CD4-positive, alpha-beta memory T cell (primary cell): Measurements from ENCODE around the gene KLF6. TPM values are rescaled to one million over a fixed set of nuclear protein-coding genes. Genes with fewer than 3 reads are reported as not detected.

ENCODE experiments used
- CTCF ChIA-PET: fragments of 350-600 bp; sonication (Branson Sonifier 250); formaldehyde crosslinking; loops from one replicate; lab custom pipeline; 2021; ENCODE audit warnings: inconsistent platforms; ENCODE audit not compliant: partially characterized antibody; lab: Charles Lee
- POLR2A ChIA-PET: fragments of 350-600 bp; sonication (Branson Sonifier 250); formaldehyde crosslinking; loops from one replicate; lab custom pipeline; 2021; ENCODE audit not compliant: partially characterized antibody; lab: Charles Lee
- DNase-seq, 5 donors: peaks; one replicate each; pipeline versions ENCODE4 v3.0.0 to v3.0.0-alpha.2; 2020 to 2022; ENCODE audit warnings: mixed read lengths in 1 of 5
- H3K27ac ChIP-seq: one replicate; pipeline ENCODE4 v1.7.0; 2013; ENCODE audit warnings: low read depth, low read length
- H3K27me3 ChIP-seq: 2 replicates; pipeline ENCODE4 v1.7.0; 2013; ENCODE audit warnings: mild to moderate bottlenecking, low read length, moderate library complexity; ENCODE audit not compliant: insufficient read depth
- H3K36me3 ChIP-seq: 2 replicates; pipeline ENCODE4 v1.7.0; 2013; ENCODE audit warnings: mild to moderate bottlenecking, low read length, moderate library complexity; ENCODE audit not compliant: insufficient read depth
- H3K4me1 ChIP-seq: 2 replicates; pipeline ENCODE4 v1.7.0; 2013; ENCODE audit warnings: mild to moderate bottlenecking, low read length, moderate library complexity; ENCODE audit not compliant: insufficient read depth
- H3K4me3 ChIP-seq, 2 donors: one replicate each; pipeline ENCODE4 v1.7.0; 2013; ENCODE audit warnings: low read length in 2 of 2, mild to moderate bottlenecking in 1 of 2
- H3K9me3 ChIP-seq, 2 donors: one replicate each; pipeline ENCODE4 v1.7.0; 2013; ENCODE audit warnings: low read length in 2 of 2, control low read depth in 1 of 2; ENCODE audit not compliant: control insufficient read depth in 1 of 2
- H3K27ac Mint-ChIP-seq, 7 donors: one replicate each; pipeline ENCODE4 v1.8.0; 2020 to 2021; ENCODE audit warnings: mixed read lengths in 7 of 7, mild to moderate bottlenecking in 6 of 7, inconsistent platforms in 3 of 7, moderate library complexity in 3 of 7
- H3K27me3 Mint-ChIP-seq, 2 donors: one replicate each; pipeline ENCODE4 v1.8.0; 2020 to 2021; ENCODE audit warnings: mixed read lengths in 2 of 2
- H3K36me3 Mint-ChIP-seq, 2 donors: one replicate each; pipeline ENCODE4 v1.8.0; 2020 to 2021; ENCODE audit warnings: mixed read lengths in 2 of 2, inconsistent platforms in 1 of 2, mild to moderate bottlenecking in 1 of 2
- H3K4me1 Mint-ChIP-seq, 4 donors: one replicate each; pipeline ENCODE4 v1.8.0; 2020 to 2021; ENCODE audit warnings: mixed read lengths in 4 of 4, mild to moderate bottlenecking in 1 of 4
- H3K4me3 Mint-ChIP-seq, 8 donors: one replicate each; pipeline ENCODE4 v1.8.0; 2020 to 2021; ENCODE audit warnings: mixed read lengths in 8 of 8, mild to moderate bottlenecking in 7 of 8, moderate library complexity in 6 of 8, inconsistent platforms in 3 of 8
- H3K9me3 Mint-ChIP-seq, 8 donors: one replicate each; pipeline ENCODE4 v1.8.0; 2020 to 2021; ENCODE audit warnings: mixed read lengths in 8 of 8, mild to moderate bottlenecking in 5 of 8, inconsistent platforms in 3 of 8, moderate library complexity in 1 of 8
- intact Hi-C: fragments of 100-400 bp; cut with micrococcal nuclease; formaldehyde crosslinking; loops from one replicate; pipeline ENCODE4 v1.15.1; 2023
- polyA plus RNA-seq, 2 donors: library from polyadenylated mRNA; unstranded; fragments of 300-500 nt; fragmentation: Illumina TruSeq; gene quantifications; one replicate each; pipeline ENCODE4 v1.2.3, GENCODE V29; 2021
- total RNA-seq, 2 experiments: library from RNA; stranded (reverse); gene quantifications; one replicate each; pipeline ENCODE4 v1.2.3, GENCODE V29; 2021

Gene KLF6
- total and polyA plus RNA-seq, 4 experiments from 2014 or later: 291 to 865 (median 562) TPM

DNA sequence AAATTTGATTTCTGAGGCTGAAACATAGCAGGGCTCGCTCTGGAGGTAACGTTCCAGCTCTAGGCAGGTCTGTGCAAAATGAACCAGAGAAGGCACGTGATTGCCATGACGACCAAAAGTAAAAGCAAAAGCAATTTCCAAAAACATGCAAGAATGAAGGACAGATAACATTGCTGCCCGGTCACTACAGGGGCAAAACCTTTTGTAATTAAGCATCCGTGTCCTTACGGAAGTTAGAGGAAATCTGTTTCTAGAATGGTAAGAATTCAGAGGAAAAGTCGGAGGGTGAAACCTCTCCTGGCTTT, 2.9 kb downstream of the KLF6 start:
- H3K4me1 Mint-ChIP-seq: peaks cover 30 to 87% (median 51%) of the 10 kb centered on the region in 4 donors
- H3K27ac Mint-ChIP-seq: peak overlapping the region; percentile 97 to 100 (median 99)
- POLR2A ChIA-PET: interaction anchor here (0.7 to 6.8 kb wide), 43 partner anchors 7 to 875 kb away, joined by 3 to 1468 read pairs (median 50); no protein-coding TSS in a partner anchor
- Histone ChIP-seq H3K4me1 (peaks cover 54% of the 10 kb centered on the region), H3K27ac (peak overlapping the region; percentile 97), H3K9me3 (no peaks in the 10 kb centered on the region), H3K27me3 (no peaks in the 10 kb centered on the region), H3K4me3 (peak overlapping the region; percentile 86 to 95), H3K36me3 (peaks cover 44% of the 10 kb centered on the region)
- H3K4me3 Mint-ChIP-seq: peak overlapping the region; percentile 93 to 99 (median 98)
- H3K9me3 Mint-ChIP-seq: peaks cover 0 to 39% (median 3%) of the 10 kb centered on the region in 8 donors
- DNase-seq: peak in 4 of 5 donors; percentile 77 to 83 (median 82)
- H3K27me3 Mint-ChIP-seq: peaks cover 0 to 2% of the 10 kb centered on the region in 2 donors
- H3K36me3 Mint-ChIP-seq: peaks cover 68 to 83% of the 10 kb centered on the region in 2 donors
- CTCF ChIA-PET: interaction anchor here (0.7 to 5.5 kb wide), 18 partner anchors 18 to 875 kb away, joined by 3 to 39 read pairs (median 4); no protein-coding TSS in a partner anchor
- intact Hi-C loops: loop anchor here (1.0 to 10.0 kb wide), 7 partner anchors 70 to 545 kb away; no protein-coding TSS in a partner anchor

DNA sequence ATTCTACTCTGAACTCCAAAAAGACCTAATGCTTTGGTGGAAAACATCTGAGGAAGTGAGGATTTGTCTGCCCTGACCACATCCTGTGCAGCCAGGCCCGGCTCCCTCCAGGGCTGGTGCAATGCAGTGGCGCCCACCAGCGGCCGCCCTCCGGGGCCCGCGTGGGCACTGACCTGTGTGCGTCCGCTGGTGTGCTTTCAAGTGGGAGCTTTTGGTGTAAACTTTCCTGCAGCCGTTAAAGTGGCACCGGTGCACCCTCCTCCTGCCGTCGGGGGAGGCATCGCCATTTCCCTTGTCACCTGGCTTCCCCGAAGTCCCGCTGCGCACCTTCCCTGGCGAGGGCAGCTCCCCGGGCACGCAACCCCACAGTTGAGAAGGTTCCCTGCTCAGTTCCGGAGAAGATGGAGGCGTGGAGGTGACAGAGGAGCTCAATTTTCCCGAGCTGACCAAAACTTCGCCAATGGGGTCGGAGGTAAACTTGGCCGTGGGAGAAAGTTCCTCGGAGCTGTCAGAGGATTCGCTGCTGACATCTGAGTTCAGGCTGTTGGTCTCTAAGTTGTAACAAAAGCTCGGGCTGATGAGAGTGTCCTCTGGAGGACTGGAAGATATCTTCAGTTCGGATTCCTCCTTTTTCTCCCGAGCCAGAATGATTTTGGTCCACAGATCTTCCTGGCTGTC, 3.4 kb downstream of the KLF6 start:
- peaks cover 56% of the 10 kb centered on the region for H3K4me1 ChIP-seq
- peaks cover 33 to 92% (median 53%) of the 10 kb centered on the region in 4 donors for H3K4me1 Mint-ChIP-seq
- peak overlapping the region; percentile 97 for H3K27ac ChIP-seq
- H3K36me3 ChIP-seq: peaks cover 49% of the 10 kb centered on the region
- H3K9me3 Mint-ChIP-seq: peaks cover 0 to 37% (median 3%) of the 10 kb centered on the region in 8 donors
- ChIA-PET POLR2A (interaction anchor here (0.7 to 6.8 kb wide), 39 partner anchors 7 to 875 kb away, joined by 3 to 1468 read pairs (median 55); no protein-coding TSS in a partner anchor), CTCF (interaction anchor here (0.7 to 5.5 kb wide), 18 partner anchors 17 to 875 kb away, joined by 3 to 39 read pairs (median 4); no protein-coding TSS in a partner anchor)
- DNase-seq: peak; percentile 54 to 64 (median 60)
- intact Hi-C loops: loop anchor here (1.0 to 10.0 kb wide), 7 partner anchors 71 to 544 kb away; no protein-coding TSS in a partner anchor
- H3K27me3 Mint-ChIP-seq: peaks cover 0 to 2% of the 10 kb centered on the region in 2 donors
- no peaks in the 10 kb centered on the region for H3K9me3 ChIP-seq
- H3K4me3 ChIP-seq: peak overlapping the region; percentile 86 to 95
- H3K27ac Mint-ChIP-seq: peak overlapping the region; percentile 97 to 100 (median 99)
- H3K4me3 Mint-ChIP-seq: peak overlapping the region; percentile 93 to 99 (median 98)
- H3K36me3 Mint-ChIP-seq: peaks cover 71 to 87% of the 10 kb centered on the region in 2 donors
- H3K27me3 ChIP-seq: no peaks in the 10 kb centered on the region

DNA sequence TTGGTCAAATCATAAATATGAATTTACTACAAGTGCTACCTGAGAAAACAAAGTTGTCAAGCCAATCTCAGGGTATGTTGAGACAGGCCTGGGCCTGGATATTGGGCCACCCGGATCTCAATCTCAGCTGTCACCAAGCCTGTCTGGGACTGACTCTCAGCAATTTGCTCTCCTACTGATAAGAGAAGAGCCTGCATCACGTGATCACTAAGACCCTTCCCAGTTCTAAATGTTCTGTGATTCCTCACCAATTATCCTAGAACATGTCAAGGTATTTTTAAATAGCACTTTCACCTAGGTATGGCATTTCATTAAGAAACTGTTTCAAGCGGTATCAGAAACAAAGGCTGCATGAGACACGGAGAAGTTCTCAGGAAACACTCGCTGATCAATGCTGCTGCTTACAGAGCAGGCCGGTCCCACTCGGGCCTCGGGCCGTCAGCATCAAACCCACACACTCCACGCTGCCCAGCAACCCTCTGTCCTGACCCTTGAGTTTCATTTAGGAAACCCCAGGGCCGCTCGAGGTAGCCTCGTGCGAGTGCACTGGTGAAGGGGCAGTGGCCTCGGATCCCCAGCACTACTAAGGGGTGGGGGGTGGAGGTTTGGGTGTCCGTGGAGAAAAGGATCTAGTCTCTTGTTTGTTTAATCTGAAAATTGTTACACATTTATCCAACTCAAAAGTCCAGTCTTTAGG, 4.1 kb downstream of the KLF6 start:
- intact Hi-C loops: loop anchor here (5.0 to 10.0 kb wide), 3 partner anchors 194 to 544 kb away; no protein-coding TSS in a partner anchor
- peak in 3 of 5 donors; percentile 26 to 56 (median 33) for DNase-seq
- H3K36me3 ChIP-seq: peaks cover 54% of the 10 kb centered on the region
- H3K4me1 ChIP-seq: peaks cover 56% of the 10 kb centered on the region
- H3K9me3 ChIP-seq: no peaks in the 10 kb centered on the region
- peak overlapping the region; percentile 97 to 100 (median 99) for H3K27ac Mint-ChIP-seq
- peak overlapping the region; percentile 86 to 95 for H3K4me3 ChIP-seq
- peaks cover 0 to 2% of the 10 kb centered on the region in 2 donors for H3K27me3 Mint-ChIP-seq
- no peaks in the 10 kb centered on the region for H3K27me3 ChIP-seq
- CTCF ChIA-PET: interaction anchor here (1.0 to 5.5 kb wide), 6 partner anchors 25 to 329 kb away, joined by 3 to 39 read pairs (median 10); no protein-coding TSS in a partner anchor
- H3K9me3 Mint-ChIP-seq: peaks cover 0 to 33% (median 3%) of the 10 kb centered on the region in 8 donors
- H3K27ac ChIP-seq: peak overlapping the region; percentile 97
- peak overlapping the region; percentile 93 to 99 (median 98) for H3K4me3 Mint-ChIP-seq
- H3K36me3 Mint-ChIP-seq: peaks cover 75 to 88% of the 10 kb centered on the region in 2 donors
- peaks cover 35 to 90% (median 52%) of the 10 kb centered on the region in 4 donors for H3K4me1 Mint-ChIP-seq
- POLR2A ChIA-PET: interaction anchor here (0.9 to 6.8 kb wide), 30 partner anchors 6 to 348 kb away, joined by 3 to 1468 read pairs (median 84); no protein-coding TSS in a partner anchor

- ChIA-PET POLR2A (interaction anchor here (0.6 to 6.8 kb wide), 22 partner anchors 10 to 349 kb away, joined by 3 to 1468 read pairs (median 89); no protein-coding TSS in a partner anchor), CTCF (interaction anchor here (1.0 to 3.7 kb wide), 2 partner anchors 49 to 328 kb away, joined by 3 to 13 read pairs; no protein-coding TSS in a partner anchor)
- H3K4me3 Mint-ChIP-seq: peak overlapping the region; percentile 93 to 99 (median 98)
- Histone ChIP-seq H3K9me3 (no peaks in the 10 kb centered on the region), H3K4me1 (peaks cover 62% of the 10 kb centered on the region), H3K36me3 (peaks cover 59% of the 10 kb centered on the region), H3K27ac (peak overlapping the region; percentile 97), H3K27me3 (no peaks in the 10 kb centered on the region), H3K4me3 (peak overlapping the region; percentile 86 to 95)
- H3K27ac Mint-ChIP-seq: peak overlapping the region; percentile 97 to 100 (median 99)
- H3K36me3 Mint-ChIP-seq: peaks cover 82 to 93% of the 10 kb centered on the region in 2 donors
- DNase-seq: peak in 3 of 5 donors; percentile 34 to 57 (median 34)
- peaks cover 0 to 35% (median 3%) of the 10 kb centered on the region in 8 donors for H3K9me3 Mint-ChIP-seq
- intact Hi-C loops: loop anchor here (5.0 to 10.0 kb wide), 3 partner anchors 195 to 543 kb away; no protein-coding TSS in a partner anchor
- H3K27me3 Mint-ChIP-seq: peaks cover 0 to under 1% of the 10 kb centered on the region in 2 donors
- H3K4me1 Mint-ChIP-seq: peaks cover 42 to 92% (median 58%) of the 10 kb centered on the region in 4 donors
Observed at GRCh38 chr10:3780021-3780770, 4.8 kb downstream of the KLF6 start.

- peaks cover 86 to 95% of the 10 kb centered on the region in 2 donors for H3K36me3 Mint-ChIP-seq
- H3K4me3 ChIP-seq: peak overlapping the region in 1 of 2 donors; percentile 95
Observed at GRCh38 chr10:3779158-3779741, 5.8 kb downstream of the KLF6 start.

More at GRCh38 chr10:3779158-3779741, 5.8 kb downstream of the KLF6 start:
- intact Hi-C loops: loop anchor here (5.0 kb wide), 1 partner anchor 33 kb away; no protein-coding TSS in a partner anchor
- H3K4me3 Mint-ChIP-seq: peak overlapping the region; percentile 93 to 99 (median 98)
- H3K4me1 Mint-ChIP-seq: peaks cover 46 to 98% (median 65%) of the 10 kb centered on the region in 4 donors
- Histone ChIP-seq H3K27me3 (no peaks in the 10 kb centered on the region), H3K27ac (peak overlapping the region; percentile 97), H3K9me3 (no peaks in the 10 kb centered on the region), H3K36me3 (peaks cover 59% of the 10 kb centered on the region), H3K4me1 (peaks cover 71% of the 10 kb centered on the region)
- peak in 4 of 5 donors; percentile 27 to 59 (median 39) for DNase-seq
- peak overlapping the region; percentile 97 to 100 (median 99) for H3K27ac Mint-ChIP-seq
- H3K27me3 Mint-ChIP-seq: no peaks in the 10 kb centered on the region
- CTCF ChIA-PET: interaction anchor here (1.1 to 1.6 kb wide), 3 partner anchors 29 to 96 kb away, joined by 3 to 5 read pairs (median 3); no protein-coding TSS in a partner anchor
- POLR2A ChIA-PET: interaction anchor here (0.9 to 7.4 kb wide), 18 partner anchors 9 to 294 kb away, joined by 3 to 186 read pairs (median 10); no protein-coding TSS in a partner anchor
- H3K9me3 Mint-ChIP-seq: peaks cover 0 to 36% (median 3%) of the 10 kb centered on the region in 8 donors
